Measurements from ENCODE around the gene GPD2. TPM values are rescaled to one million over a fixed set of nuclear protein-coding genes. Genes with fewer than 3 reads are reported as not detected.
"Not testable (repeated sequence)": the region's sequence is repeated elsewhere in the genome, so short reads cannot be mapped to it uniquely, and the experiment has no call there.

Gene GPD2
- total RNA-seq, 4 donors from 2014 or later: 39.2 to 69.7 (median 64.1) TPM

GRCh38 chr2:156526950-156527636, 90.9 kb downstream of the GPD2 start:
- H3K4me3 ChIP-seq: no peak overlapping the region
- DNase-seq: no peak
- intact Hi-C loops (cut with DNase I; ENCODE audit: low total_unique reads): no loop called here
- H3K36me3 ChIP-seq: no peaks in the 10 kb centered on the region
- ATAC-seq: no peak
- TF ChIP-seq POLR2A (IDR thresholded peaks at IDR 0.05): no peak
- no peak for TF ChIP-seq CTCF (IDR thresholded peaks at IDR 0.05 in 4 of 5, conservative IDR thresholded peaks at IDR 0.05 in 1 of 5)
- in situ Hi-C loops (cut with MboI; ENCODE audit: low sequenced_read_pairs in 4 of 4): no loop called here
- H3K9me3 ChIP-seq: no peaks in the 10 kb centered on the region
- no peaks in the 10 kb centered on the region for H3K4me1 ChIP-seq
- no peaks in the 10 kb centered on the region for H3K27me3 ChIP-seq
- no peak overlapping the region for H3K27ac ChIP-seq

GRCh38 chr2:156528583-156528982, 92.4 kb downstream of the GPD2 start:
- H3K36me3 ChIP-seq; H3K9me3 ChIP-seq; DNase-seq; H3K4me1 ChIP-seq; H3K27ac ChIP-seq; ATAC-seq; in situ Hi-C loops (cut with MboI; ENCODE audit: low sequenced_read_pairs in 4 of 4); H3K27me3 ChIP-seq; intact Hi-C loops (cut with DNase I; ENCODE audit: low total_unique reads); H3K4me3 ChIP-seq: not testable (repeated sequence)

- H3K9me3 ChIP-seq: no peaks in the 10 kb centered on the region
- no peak overlapping the region for H3K4me3 ChIP-seq
- H3K36me3 ChIP-seq: no peaks in the 10 kb centered on the region
- DNase-seq (no peak), ATAC-seq (no peak)
- intact Hi-C loops (cut with DNase I; ENCODE audit: low total_unique reads) (no loop called here), in situ Hi-C loops (cut with MboI; ENCODE audit: low sequenced_read_pairs in 4 of 4) (no loop called here)
- H3K27me3 ChIP-seq: no peaks in the 10 kb centered on the region
- H3K4me1 ChIP-seq: peaks cover 6 to 13% of the 10 kb centered on the region in 2 donors
- no peak overlapping the region for H3K27ac ChIP-seq
- TF ChIP-seq CTCF (IDR thresholded peaks at IDR 0.05 in 4 of 5, conservative IDR thresholded peaks at IDR 0.05 in 1 of 5) (no peak), POLR2A (IDR thresholded peaks at IDR 0.05) (no peak)
These were observed 96.8 kb downstream of the GPD2 start for GRCh38 chr2:156532989-156533388.

- Histone ChIP-seq H3K27me3 (no peaks in the 10 kb centered on the region), H3K4me3 (no peak overlapping the region), H3K27ac (no peak overlapping the region), H3K4me1 (peaks cover 6 to 13% of the 10 kb centered on the region in 2 donors), H3K36me3 (no peaks in the 10 kb centered on the region), H3K9me3 (no peaks in the 10 kb centered on the region)
- intact Hi-C loops (cut with DNase I; ENCODE audit: low total_unique reads): no loop called here
- no peak for ATAC-seq
- TF ChIP-seq CTCF (IDR thresholded peaks at IDR 0.05 in 4 of 5, conservative IDR thresholded peaks at IDR 0.05 in 1 of 5) (no peak), POLR2A (IDR thresholded peaks at IDR 0.05) (no peak)
- DNase-seq: no peak
- in situ Hi-C loops (cut with MboI; ENCODE audit: low sequenced_read_pairs in 4 of 4): no loop called here
These were observed 100.4 kb downstream of the GPD2 start for GRCh38 chr2:156536534-156536933.

GRCh38 chr2:156537141-156537540, 101.0 kb downstream of the GPD2 start:
- TF ChIP-seq CTCF (IDR thresholded peaks at IDR 0.05 in 4 of 5, conservative IDR thresholded peaks at IDR 0.05 in 1 of 5) (no peak), POLR2A (IDR thresholded peaks at IDR 0.05) (no peak)
- Histone ChIP-seq H3K36me3 (no peaks in the 10 kb centered on the region), H3K27ac (no peak overlapping the region), H3K4me1 (peaks cover 6 to 13% of the 10 kb centered on the region in 2 donors), H3K4me3 (no peak overlapping the region), H3K9me3 (no peaks in the 10 kb centered on the region), H3K27me3 (no peaks in the 10 kb centered on the region)
- intact Hi-C loops (cut with DNase I; ENCODE audit: low total_unique reads): no loop called here
- in situ Hi-C loops (cut with MboI; ENCODE audit: low sequenced_read_pairs in 4 of 4): no loop called here
- ATAC-seq: no peak
- DNase-seq: no peak
